ENCODE data around the gene CD81.

CD81 gene

GRCh38 chr11:2443881-2444820 lies 67.0 kb downstream of the CD81 start, which contains the start of gene TRPM5:
Gene TRPM5, minus strand, starts transcription at chr11:2444514. Its CDS starts 21,478 bp downstream, at chr11:2423036.
- DNase-seq = no peak

- no peak for DNase-seq
These were observed 68.0 kb downstream of the CD81 start, which contains the start of gene KCNQ1 for GRCh38 chr11:2444821-2445745. Gene KCNQ1, plus strand, starts transcription at chr11:2445008. Its CDS starts 91 bp downstream, at chr11:2445099.

GRCh38 chr11:2445746-2446551 lies 68.8 kb downstream of the CD81 start:
- no peak for DNase-seq

- no peak for DNase-seq
These were observed 69.6 kb downstream of the CD81 start for GRCh38 chr11:2446590-2447252.

Data from NCI-H1417 treated with DMSO at 0.1 percent for 48 hours (cell line).